CD4-positive, alpha-beta T cell (primary cell): ENCODE data around the gene NFX1. TPM values are rescaled to one million over a fixed set of nuclear protein-coding genes. Genes with fewer than 3 reads are reported as not detected.

ENCODE experiments used
- ATAC-seq: fragments of 200-7000 bp; cut with Tn5 transposase; one replicate; pipeline ENCODE4 v1.10.0; 2022; ENCODE audit warnings: mild to moderate bottlenecking; ENCODE audit not compliant: poor library complexity
- CTCF ChIA-PET: fragments of 350-600 bp; sonication (Branson Sonifier 250); formaldehyde crosslinking; loops from one replicate; lab custom pipeline; 2021; ENCODE audit warnings: antibody characterized with exemption, inconsistent platforms; lab: Charles Lee
- POLR2A ChIA-PET: fragments of 350-600 bp; sonication (Branson Sonifier 250); formaldehyde crosslinking; loops from one replicate; lab custom pipeline; 2021; ENCODE audit warnings: antibody characterized with exemption, inconsistent platforms; lab: Charles Lee
- DNase-seq, 14 experiments: peaks; one replicate each; pipeline ENCODE4 v3.0.0-alpha.2; 2013 to 2020; ENCODE audit warnings: mixed read lengths in 2 of 14
- H3K27ac ChIP-seq, 2 donors: one replicate each; pipeline versions ENCODE4 v1.5.1 to v1.7.0; 2013; ENCODE audit warnings: low read length in 2 of 2, low read depth in 1 of 2, mild to moderate bottlenecking in 1 of 2
- H3K27me3 ChIP-seq, 2 experiments: 1 replicate in 1 of 2; 2 replicates in 1 of 2; pipeline versions ENCODE4 v1.6.1 to v1.7.0; 2013; ENCODE audit warnings: low read length in 2 of 2, control low read depth in 1 of 2, mild to moderate bottlenecking in 1 of 2, moderate library complexity in 1 of 2; ENCODE audit not compliant: insufficient read depth in 2 of 2, control insufficient read depth in 1 of 2
- H3K36me3 ChIP-seq: one replicate; pipeline ENCODE4 v1.6.1; 2013; ENCODE audit warnings: low read length, control low read depth; ENCODE audit not compliant: insufficient read depth
- H3K4me1 ChIP-seq: one replicate; pipeline ENCODE4 v1.6.1; 2013; ENCODE audit warnings: low read length, control low read depth; ENCODE audit not compliant: insufficient read depth
- H3K4me3 ChIP-seq: one replicate; pipeline ENCODE4 v1.5.1; 2013; ENCODE audit warnings: mild to moderate bottlenecking, low read length, moderate library complexity
- H3K9me3 ChIP-seq, 2 experiments: 1 replicate in 1 of 2; 2 replicates in 1 of 2; pipeline versions ENCODE4 v1.6.1 to v1.7.0; 2013; ENCODE audit warnings: low read length in 2 of 2, mild to moderate bottlenecking in 2 of 2, control low read depth in 1 of 2, moderate library complexity in 1 of 2; ENCODE audit not compliant: control insufficient read depth in 1 of 2, insufficient read depth in 1 of 2
- H3K27ac Mint-ChIP-seq: one replicate; pipeline ENCODE4 v1.8.0; 2020; ENCODE audit warnings: mixed read lengths
- H3K27me3 Mint-ChIP-seq: one replicate; pipeline ENCODE4 v1.8.0; 2021; ENCODE audit warnings: mixed read lengths
- H3K36me3 Mint-ChIP-seq: one replicate; pipeline ENCODE4 v1.8.0; 2021; ENCODE audit warnings: low read depth, mixed read lengths
- H3K4me1 Mint-ChIP-seq: one replicate; pipeline ENCODE4 v1.8.0; 2021; ENCODE audit warnings: low read depth, mixed read lengths
- H3K4me3 Mint-ChIP-seq: one replicate; pipeline ENCODE4 v1.8.0; 2020; ENCODE audit warnings: mild to moderate bottlenecking, mixed read lengths
- H3K9me3 Mint-ChIP-seq: one replicate; pipeline ENCODE4 v1.8.0; 2020; ENCODE audit warnings: mixed read lengths
- intact Hi-C, 2 experiments: fragments of 100-400 bp; cut with DNase I in 1 of 2; cut with micrococcal nuclease in 1 of 2; formaldehyde crosslinking; loops; one replicate each; pipeline versions ENCODE4 v1.15.1 to v1.9.0; 2023 to 2025; cut with DNase I, micrococcal nuclease
- total RNA-seq, 174 experiments: library from RNA in 2 of 174; stranded (reverse) in 2 of 174; gene quantifications; one replicate each; pipeline ENCODE4 v1.2.3 and lab custom pipeline; 2021 to 2026
- TF ChIP-seq, protein P1 (sequence below): fragments of 200-600 bp; IDR thresholded peaks from one replicate; pipeline ENCODE4 v1.8.0; 2022; ENCODE audit warnings: antibody characterized with exemption, mild to moderate bottlenecking

The NFX1 gene
- total RNA-seq, 2 experiments from 2014 or later, result 33.1 to 34.1 TPM

GRCh38 chr9:33291901-33292300 lies 1.6 kb downstream of the NFX1 start:
- Histone ChIP-seq H3K4me1 (peaks cover 65% of the 10 kb centered on the region), H3K4me3 (no peak overlapping the region), H3K9me3 (no peaks in the 10 kb centered on the region), H3K36me3 (peaks cover 42% of the 10 kb centered on the region), H3K27me3 (no peaks in the 10 kb centered on the region), H3K27ac (no peak overlapping the region)
- Mint-ChIP-seq H3K27me3 (no peaks in the 10 kb centered on the region), H3K9me3 (no peaks in the 10 kb centered on the region), H3K36me3 (peaks cover 67% of the 10 kb centered on the region), H3K4me1 (peaks cover 73% of the 10 kb centered on the region), H3K4me3 (peak overlapping the region; percentile 56), H3K27ac (peak overlapping the region; percentile 99)
- no peak for ATAC-seq
- CTCF ChIA-PET, result no interaction called here
- intact Hi-C loops, result no loop called here
- POLR2A ChIA-PET, result interaction anchor here (0.6 kb wide), 1 partner anchor 26 kb away, joined by 3 read pairs; no protein-coding TSS in a partner anchor
- no peak for DNase-seq
- TF ChIP-seq, protein P1, sequence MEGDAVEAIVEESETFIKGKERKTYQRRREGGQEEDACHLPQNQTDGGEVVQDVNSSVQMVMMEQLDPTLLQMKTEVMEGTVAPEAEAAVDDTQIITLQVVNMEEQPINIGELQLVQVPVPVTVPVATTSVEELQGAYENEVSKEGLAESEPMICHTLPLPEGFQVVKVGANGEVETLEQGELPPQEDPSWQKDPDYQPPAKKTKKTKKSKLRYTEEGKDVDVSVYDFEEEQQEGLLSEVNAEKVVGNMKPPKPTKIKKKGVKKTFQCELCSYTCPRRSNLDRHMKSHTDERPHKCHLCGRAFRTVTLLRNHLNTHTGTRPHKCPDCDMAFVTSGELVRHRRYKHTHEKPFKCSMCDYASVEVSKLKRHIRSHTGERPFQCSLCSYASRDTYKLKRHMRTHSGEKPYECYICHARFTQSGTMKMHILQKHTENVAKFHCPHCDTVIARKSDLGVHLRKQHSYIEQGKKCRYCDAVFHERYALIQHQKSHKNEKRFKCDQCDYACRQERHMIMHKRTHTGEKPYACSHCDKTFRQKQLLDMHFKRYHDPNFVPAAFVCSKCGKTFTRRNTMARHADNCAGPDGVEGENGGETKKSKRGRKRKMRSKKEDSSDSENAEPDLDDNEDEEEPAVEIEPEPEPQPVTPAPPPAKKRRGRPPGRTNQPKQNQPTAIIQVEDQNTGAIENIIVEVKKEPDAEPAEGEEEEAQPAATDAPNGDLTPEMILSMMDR, result no peak

DNA sequence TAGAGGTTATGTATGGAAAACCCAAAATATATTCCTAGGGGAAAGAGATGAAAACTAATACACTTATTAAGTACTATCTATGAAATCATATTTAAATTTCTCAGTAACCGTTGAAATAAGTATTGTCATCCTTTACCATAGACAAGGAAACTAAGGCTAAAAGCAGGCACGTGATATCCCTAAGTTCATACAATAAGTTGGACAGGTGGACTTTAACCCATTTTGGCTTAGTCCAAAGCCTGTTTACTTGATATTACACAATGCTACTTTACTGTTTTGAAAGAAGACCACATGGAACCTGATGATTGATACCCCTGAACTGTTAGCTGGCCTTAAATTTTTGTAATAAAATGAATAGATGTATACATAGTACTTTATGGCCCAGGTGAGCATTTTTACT lies 3.5 kb downstream of the NFX1 start:
- CTCF ChIA-PET, result no interaction called here
- H3K36me3 Mint-ChIP-seq, result peaks cover 83% of the 10 kb centered on the region
- H3K36me3 ChIP-seq, result peaks cover 61% of the 10 kb centered on the region

GRCh38 chr9:33294670-33295432 lies 4.5 kb downstream of the NFX1 start:
- H3K36me3 ChIP-seq, result peaks cover 72% of the 10 kb centered on the region
- H3K4me3 Mint-ChIP-seq, result no peak overlapping the region
- no peak overlapping the region for H3K4me3 ChIP-seq
- H3K27ac ChIP-seq, result no peak overlapping the region
- no peaks in the 10 kb centered on the region for H3K27me3 Mint-ChIP-seq
- ChIA-PET CTCF (no interaction called here), POLR2A (no interaction called here)
- no peak for DNase-seq
- H3K9me3 Mint-ChIP-seq, result no peaks in the 10 kb centered on the region
- H3K27ac Mint-ChIP-seq, result peak overlapping the region; percentile 53
- peaks cover 65% of the 10 kb centered on the region for H3K4me1 ChIP-seq
- intact Hi-C loops, result loop anchor here in 1 of 2 experiments (5.0 kb wide), 1 partner anchor 47 kb away; no protein-coding TSS in a partner anchor
- peaks cover 92% of the 10 kb centered on the region for H3K4me1 Mint-ChIP-seq
- TF ChIP-seq, protein P1, result no peak
- ATAC-seq, result no peak
- H3K36me3 Mint-ChIP-seq, result peaks cover 93% of the 10 kb centered on the region
- H3K27me3 ChIP-seq, result no peaks in the 10 kb centered on the region
- no peaks in the 10 kb centered on the region for H3K9me3 ChIP-seq

More for the DNA sequence above, 3.5 kb downstream of the NFX1 start:
- Histone ChIP-seq H3K4me3 (no peak overlapping the region), H3K27ac (no peak overlapping the region), H3K9me3 (no peaks in the 10 kb centered on the region), H3K4me1 (peaks cover 70% of the 10 kb centered on the region), H3K27me3 (no peaks in the 10 kb centered on the region)
- no peaks in the 10 kb centered on the region for H3K9me3 Mint-ChIP-seq
- H3K27me3 Mint-ChIP-seq, result no peaks in the 10 kb centered on the region
- ATAC-seq (no peak), DNase-seq (no peak)
- POLR2A ChIA-PET, result no interaction called here
- H3K4me1 Mint-ChIP-seq, result peaks cover 82% of the 10 kb centered on the region
- H3K4me3 Mint-ChIP-seq, result no peak overlapping the region
- TF ChIP-seq, protein P1, result no peak
- peak overlapping the region; percentile 99 for H3K27ac Mint-ChIP-seq
- intact Hi-C loops, result no loop called here
